ENCODE measurements around the gene PPA2. TPM values are rescaled to one million over a fixed set of nuclear protein-coding genes. Genes with fewer than 3 reads are reported as not detected.
"Not testable (repeated sequence)": the region's sequence is repeated elsewhere in the genome, so short reads cannot be mapped to it uniquely, and the experiment has no call there.

Gene PPA2
- total RNA-seq, 1 donor = 103 TPM

GRCh38 chr4:105461221-105461620 is 12.6 kb downstream of the PPA2 start:
- DNase-seq (ENCODE audit: low read depth) = peak; percentile 89
- H3K4me3 ChIP-seq (ENCODE audit: low read depth, low read length) = no peak overlapping the region
- TF ChIP-seq, protein P1, sequence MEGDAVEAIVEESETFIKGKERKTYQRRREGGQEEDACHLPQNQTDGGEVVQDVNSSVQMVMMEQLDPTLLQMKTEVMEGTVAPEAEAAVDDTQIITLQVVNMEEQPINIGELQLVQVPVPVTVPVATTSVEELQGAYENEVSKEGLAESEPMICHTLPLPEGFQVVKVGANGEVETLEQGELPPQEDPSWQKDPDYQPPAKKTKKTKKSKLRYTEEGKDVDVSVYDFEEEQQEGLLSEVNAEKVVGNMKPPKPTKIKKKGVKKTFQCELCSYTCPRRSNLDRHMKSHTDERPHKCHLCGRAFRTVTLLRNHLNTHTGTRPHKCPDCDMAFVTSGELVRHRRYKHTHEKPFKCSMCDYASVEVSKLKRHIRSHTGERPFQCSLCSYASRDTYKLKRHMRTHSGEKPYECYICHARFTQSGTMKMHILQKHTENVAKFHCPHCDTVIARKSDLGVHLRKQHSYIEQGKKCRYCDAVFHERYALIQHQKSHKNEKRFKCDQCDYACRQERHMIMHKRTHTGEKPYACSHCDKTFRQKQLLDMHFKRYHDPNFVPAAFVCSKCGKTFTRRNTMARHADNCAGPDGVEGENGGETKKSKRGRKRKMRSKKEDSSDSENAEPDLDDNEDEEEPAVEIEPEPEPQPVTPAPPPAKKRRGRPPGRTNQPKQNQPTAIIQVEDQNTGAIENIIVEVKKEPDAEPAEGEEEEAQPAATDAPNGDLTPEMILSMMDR (IDR thresholded peaks at IDR 0.05; ENCODE audit: insufficient read depth, low read depth, low read length) = no peak

DNA sequence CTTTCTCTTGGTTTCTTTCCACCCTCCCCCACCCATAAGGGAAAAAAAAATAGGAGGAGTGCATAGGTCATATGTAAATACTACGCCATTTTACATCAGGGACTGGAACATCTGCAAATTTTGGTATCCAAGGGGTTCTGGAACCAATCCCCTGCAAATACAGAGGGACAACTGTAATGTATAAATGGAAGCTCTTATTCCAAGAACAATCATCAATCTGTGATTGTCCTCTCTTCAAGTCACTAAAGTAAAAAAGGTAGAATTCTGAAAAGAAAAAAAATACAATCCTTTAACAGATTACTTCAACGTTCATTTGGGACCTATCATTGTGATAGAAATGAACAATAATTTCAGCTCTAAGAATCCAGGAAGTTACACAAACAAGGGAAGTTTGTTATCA is 13.6 kb downstream of the PPA2 start:
- TF ChIP-seq, protein P1 (IDR thresholded peaks at IDR 0.05; ENCODE audit: insufficient read depth, low read depth, low read length) = no peak
- DNase-seq (ENCODE audit: low read depth) = no peak

DNA sequence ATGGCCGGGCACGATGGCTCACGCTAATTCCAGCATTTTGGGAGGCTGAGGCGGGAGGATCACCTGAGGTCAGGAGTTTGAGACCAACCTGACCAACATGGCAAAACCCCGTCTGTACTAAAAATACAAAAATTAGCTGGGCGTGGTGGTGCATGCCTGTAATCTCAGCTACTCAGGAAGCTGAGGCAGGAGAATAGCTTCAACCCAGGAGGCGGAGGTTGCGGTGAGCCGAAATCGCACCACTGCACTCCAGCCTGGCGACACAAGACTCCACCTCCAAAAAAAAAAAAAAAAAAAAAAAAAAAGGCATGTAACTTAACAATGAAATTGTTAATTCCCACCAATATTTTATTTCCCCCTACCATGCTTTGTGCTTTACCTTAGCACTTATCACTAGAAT is 15.3 kb downstream of the PPA2 start:
- not testable (repeated sequence) for H3K4me3 ChIP-seq (ENCODE audit: low read depth, low read length); DNase-seq (ENCODE audit: low read depth)

More for the DNA sequence above, 13.6 kb downstream of the PPA2 start:
- no peak overlapping the region for H3K4me3 ChIP-seq (ENCODE audit: low read depth, low read length)

GRCh38 chr4:105458001-105458400 is 15.9 kb downstream of the PPA2 start:
- TF ChIP-seq, protein P1 (IDR thresholded peaks at IDR 0.05; ENCODE audit: insufficient read depth, low read depth, low read length) = no peak
- no peak overlapping the region for H3K4me3 ChIP-seq (ENCODE audit: low read depth, low read length)
- peak; percentile 32 for DNase-seq (ENCODE audit: low read depth)

DNA sequence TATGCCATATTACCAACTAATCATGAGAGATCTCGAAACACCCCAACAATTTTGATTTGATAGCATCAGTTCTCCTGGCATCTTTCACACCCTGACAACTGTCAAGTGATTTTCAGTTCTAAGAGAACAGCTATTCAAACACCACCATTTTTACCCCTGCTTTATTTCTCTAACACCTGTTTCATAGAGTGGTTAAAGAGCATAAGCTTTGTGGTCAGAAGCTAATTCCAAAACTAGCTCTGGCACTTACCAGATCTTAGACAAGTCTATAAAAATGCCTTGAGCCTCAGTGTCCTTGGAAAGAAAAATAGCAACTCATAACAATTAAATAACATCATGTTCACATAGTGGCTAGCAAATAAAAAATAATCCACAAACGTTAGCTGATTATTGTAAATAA is 17.9 kb downstream of the PPA2 start:
- TF ChIP-seq, protein P1 (IDR thresholded peaks at IDR 0.05; ENCODE audit: insufficient read depth, low read depth, low read length) = no peak
- DNase-seq (ENCODE audit: low read depth) = peak; percentile 86
- H3K4me3 ChIP-seq (ENCODE audit: low read depth, low read length) = no peak overlapping the region

DNA sequence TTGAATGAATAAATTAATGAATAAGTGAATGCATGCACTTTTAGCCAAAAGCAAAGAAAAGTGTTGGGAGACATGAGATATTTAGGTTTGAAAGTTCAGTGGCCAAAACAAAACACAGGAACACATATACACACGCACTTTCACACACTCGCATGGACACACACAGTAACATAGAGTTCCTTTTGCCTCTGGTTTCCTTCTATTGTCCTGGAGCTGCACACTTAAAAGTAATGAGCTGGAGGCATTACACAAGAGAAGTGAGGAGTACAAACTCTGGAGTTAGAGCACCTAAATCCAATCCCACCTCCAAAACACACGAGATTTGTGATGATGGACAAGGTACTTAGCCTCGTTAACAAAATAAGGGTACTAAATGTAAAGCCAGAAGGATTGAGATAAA is 18.7 kb downstream of the PPA2 start:
- DNase-seq (ENCODE audit: low read depth) = no peak
- TF ChIP-seq, protein P1 (IDR thresholded peaks at IDR 0.05; ENCODE audit: insufficient read depth, low read depth, low read length) = no peak
- no peak overlapping the region for H3K4me3 ChIP-seq (ENCODE audit: low read depth, low read length)

- TF ChIP-seq, protein P1 (IDR thresholded peaks at IDR 0.05; ENCODE audit: insufficient read depth, low read depth, low read length) = no peak
- DNase-seq (ENCODE audit: low read depth) = no peak
- H3K4me3 ChIP-seq (ENCODE audit: low read depth, low read length) = no peak overlapping the region
Observed at GRCh38 chr4:105453550-105454205, 20.2 kb downstream of the PPA2 start.

All from fibroblast of villous mesenchyme (primary cell).